ENCODE results near the gene PRRT4. TPM values are rescaled to one million over a fixed set of nuclear protein-coding genes. Genes with fewer than 3 reads are reported as not detected.

The PRRT4 gene
- polyA plus RNA-seq, 3 donors, result 1.1 to 1.3 (median 1.2) TPM

- DNase-seq, result no peak
These were observed 34.9 kb upstream of the PRRT4 start for GRCh38 chr7:128396357-128396756.

DNA sequence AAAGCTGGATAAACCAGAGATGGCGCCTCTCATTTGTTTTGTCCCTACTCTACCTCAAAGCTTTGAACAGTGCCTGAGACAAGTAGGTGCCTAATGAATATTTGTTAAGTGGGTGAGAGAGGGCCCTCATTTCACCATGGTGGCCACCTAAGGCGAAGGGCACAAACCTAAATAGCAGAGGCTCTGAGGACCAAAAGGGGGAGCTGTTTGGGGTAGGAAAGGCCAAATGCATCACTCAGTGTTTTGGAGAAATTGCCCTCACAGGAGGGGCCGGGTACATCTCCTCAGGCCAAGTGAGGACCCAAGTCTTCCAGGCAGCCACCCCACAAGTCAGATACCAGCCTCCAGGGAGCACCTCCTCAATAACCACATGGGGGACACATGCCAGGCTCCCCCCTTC is 34.3 kb upstream of the PRRT4 start:
- DNase-seq, result no peak

DNA sequence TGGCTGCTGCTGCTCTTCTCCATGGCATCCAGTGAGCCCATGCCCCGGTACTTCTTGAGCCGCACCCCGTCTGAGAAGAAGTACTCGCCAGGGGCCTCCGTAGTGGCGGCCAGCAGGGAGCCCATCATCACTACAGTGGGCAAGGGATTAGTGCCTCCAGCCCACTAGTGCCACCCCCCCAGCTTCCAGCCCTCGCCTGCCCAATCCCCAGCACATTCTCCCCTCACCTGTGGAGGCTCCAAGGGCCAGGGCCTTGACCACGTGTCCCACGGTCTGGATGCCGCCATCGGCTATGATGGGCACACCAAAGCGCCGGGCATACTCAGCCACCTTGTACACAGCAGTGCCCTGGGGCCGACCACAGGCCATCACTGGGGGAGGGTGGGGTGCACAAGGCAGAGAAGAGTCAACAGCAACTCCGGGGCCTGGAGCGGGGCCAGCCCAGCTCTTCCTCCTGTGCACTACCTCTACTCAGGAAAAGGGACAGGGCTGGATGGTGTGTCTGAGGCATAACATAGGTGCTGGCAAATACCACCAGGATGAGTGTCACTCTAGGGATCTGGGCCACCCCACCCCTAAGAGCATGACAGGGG is 33.5 kb upstream of the PRRT4 start:
- no peak for DNase-seq

DNA sequence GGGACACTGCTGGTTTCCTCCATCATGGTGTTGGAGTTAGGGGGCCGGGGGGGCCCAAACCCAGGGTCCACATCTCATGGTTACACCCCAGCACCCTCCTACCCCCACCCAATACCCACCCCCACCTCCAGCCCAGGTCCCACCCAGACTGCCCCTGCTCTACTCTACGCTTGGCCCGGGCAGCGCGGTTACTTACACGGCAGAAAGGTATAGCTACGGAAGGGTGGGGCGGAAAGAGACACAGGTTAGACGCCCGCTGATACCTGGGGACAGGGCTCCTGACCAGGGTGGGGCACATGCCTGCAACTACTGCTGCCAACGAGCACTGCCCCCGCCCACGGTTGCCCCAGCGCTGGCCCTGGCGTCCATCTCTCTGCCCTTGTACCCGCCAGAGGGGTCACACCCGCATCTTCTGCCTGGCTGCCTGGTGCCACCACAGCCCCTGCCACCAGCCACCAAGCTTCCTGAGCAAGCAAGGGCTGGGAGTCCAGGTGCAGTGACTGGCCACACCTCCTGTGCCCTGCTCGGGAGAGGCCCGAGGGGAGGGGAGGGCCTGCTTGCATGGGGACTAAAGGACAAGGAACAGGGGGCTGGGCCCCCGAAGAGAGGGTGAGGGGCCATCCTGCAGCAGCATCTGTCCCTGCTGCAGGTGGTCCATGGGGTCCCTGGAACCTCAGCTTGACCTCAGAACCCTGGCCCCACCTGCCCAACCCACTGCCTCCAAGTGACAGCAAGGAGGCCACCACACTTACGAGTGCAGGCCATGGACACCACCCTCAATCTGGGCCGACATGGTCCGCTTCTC is 32.2 kb upstream of the PRRT4 start:
- no peak for DNase-seq

DNA sequence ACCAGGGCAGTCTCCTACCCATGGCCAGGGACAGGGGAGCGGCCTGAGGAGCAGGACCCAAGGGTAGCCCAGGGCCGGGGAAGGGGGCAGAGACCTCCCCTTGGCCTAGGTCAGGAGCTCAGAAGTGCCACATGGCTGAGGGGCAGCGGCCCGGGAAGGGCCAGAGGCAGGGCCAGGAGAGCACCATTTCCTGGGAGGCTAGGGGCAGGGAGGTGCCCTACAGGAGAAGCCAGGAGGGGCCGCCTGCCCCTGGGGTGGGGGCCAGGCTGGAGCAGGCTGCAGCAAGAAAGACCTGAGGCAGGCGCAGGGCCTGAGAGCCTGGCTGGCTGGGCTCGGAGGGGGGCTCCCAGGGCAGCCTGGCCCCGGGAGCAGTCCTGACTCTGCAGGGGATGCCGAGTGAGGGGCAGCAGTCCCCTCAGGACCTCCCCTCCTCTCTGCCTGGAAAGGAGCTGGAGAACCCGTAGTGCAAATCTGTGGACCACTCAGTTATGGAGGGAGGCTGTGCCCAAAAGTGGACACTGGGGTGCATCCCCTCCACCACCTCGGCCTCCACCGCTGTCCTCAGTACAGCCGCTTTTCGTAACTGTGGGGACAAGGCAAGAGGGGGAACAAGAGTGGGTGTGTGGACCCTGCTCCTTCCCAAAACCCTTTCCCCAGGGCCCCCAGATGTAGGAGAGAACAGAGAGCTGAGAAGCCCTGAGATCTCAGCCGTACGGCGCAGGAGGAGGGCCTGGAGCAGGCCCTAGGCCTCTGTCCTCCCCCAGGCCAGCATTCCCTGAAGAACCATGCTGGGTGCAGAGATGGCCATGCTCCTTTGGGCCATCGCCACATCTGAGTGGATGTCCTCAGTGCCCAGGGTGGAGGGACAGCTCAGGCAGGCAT is 31.2 kb upstream of the PRRT4 start:
- no peak for DNase-seq

- no peak for DNase-seq
These were observed 30.3 kb upstream of the PRRT4 start for GRCh38 chr7:128391805-128392204.

DNA sequence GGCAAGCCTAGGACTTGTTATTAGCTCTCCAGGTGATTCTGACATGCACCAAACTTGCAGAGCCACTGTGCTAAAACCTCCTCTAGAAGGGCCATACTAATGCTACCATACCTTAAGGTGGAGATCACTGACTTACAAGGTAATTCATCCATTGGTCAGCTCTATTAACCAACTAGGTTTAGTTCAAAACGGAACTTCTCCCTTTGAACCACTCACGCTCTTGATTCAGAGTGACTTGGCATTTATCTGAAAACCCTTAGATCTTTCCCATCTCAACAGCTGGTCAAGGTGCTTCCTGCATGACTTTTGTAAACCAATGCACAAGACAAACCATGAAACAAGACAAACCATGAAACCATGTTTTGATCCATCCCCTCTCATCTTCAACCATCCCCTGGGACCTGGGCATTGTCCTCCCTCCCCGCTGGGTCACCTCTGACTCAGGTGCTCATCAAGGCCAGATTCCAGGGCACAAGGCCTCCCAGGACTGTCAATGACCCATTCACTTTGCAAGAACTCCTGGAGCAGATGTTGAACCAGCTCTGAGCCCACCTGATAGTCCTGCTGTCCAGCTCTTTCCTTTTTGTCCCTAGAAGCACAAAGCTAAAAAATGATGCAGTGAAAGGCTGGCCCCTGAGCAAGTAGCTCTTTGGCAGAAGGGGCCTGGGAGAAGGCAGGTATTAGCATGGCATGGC is 29.5 kb upstream of the PRRT4 start:
- DNase-seq, result no peak

DNA sequence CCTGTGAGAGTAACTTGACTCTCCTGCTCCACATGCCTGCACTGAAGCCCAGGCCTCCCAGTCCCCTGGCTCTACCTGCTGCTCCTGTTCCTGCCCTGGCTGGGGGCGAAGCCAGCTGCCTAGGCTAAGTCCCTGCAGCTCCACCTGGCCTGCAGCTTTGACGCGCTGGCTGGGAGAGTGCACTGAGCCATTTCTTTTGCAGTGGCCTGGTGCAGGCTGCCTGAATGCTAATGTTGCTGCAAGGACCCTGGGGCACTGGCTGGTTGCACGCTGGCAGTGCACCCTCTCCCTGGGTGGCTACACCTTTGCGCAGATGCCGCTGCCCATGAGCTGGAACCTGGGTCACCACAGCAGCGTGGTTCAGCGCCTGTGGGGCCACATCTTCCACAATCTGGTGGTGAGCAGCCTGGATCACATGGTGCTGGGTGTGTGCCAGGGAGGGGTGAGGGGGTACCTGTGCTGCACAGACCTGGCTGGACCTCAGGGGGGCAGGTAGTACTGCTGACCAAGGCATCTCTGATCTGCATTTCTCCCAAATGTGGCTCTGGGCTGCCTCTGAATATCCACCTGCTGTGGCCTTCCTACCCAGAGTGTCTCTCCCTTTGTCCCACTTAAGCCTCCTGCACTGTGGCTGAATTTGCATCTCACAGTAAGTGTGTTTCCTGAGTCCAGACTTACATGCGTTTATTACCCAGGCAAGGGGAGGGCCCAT is 28.3 kb upstream of the PRRT4 start:
- DNase-seq, result no peak

DNA sequence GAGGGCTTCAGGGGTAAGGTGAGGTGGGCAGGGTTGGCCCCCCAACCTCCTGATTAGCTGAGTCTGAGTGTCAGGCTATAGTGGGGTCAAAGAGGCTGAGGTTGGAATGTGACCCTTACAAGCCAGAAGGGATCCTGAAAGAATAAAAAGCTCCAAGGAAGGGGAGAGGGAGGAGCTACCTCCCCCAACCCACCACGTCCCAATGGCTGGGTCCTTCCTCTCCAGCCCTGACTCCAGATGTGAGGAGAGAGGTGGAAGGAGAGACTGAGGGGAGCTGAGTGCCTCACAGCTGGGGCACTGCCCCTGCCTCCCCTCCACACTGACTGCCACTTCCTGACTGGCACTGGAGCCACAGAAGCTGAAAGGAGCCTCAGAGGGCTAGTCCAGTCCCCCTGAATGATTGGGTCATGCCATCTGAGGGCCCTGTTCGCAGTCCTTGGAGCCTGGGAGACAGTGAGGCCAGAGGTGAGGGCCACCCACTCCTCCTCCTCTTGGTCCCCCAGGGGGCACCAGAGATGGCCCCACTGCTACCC is 27.7 kb upstream of the PRRT4 start:
- DNase-seq, result no peak

DNA sequence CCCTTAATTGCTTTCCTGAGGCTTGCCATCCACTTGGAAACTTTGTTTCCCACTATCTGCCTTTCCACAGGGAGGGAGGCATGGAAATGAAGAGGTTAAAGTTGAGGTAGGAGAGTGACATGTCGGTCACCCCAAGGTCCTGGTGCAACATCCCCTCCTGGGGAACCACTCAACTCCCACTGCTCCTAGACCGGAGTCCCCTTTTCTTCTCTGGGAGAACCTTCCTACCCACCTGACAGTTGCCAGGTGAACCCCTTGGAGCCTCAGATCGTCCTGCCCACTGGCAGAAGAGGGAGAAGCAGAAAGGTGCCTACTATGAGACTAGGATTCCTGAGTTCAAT is 26.6 kb upstream of the PRRT4 start:
- DNase-seq, result no peak

GRCh38 chr7:128387216-128388144 is 26.0 kb upstream of the PRRT4 start:
- DNase-seq, result peak; percentile 71

- DNase-seq, result no peak
These were observed 24.8 kb upstream of the PRRT4 start for GRCh38 chr7:128385988-128386925.

GRCh38 chr7:128384726-128385125 is 23.2 kb upstream of the PRRT4 start:
- no peak for DNase-seq

DNA sequence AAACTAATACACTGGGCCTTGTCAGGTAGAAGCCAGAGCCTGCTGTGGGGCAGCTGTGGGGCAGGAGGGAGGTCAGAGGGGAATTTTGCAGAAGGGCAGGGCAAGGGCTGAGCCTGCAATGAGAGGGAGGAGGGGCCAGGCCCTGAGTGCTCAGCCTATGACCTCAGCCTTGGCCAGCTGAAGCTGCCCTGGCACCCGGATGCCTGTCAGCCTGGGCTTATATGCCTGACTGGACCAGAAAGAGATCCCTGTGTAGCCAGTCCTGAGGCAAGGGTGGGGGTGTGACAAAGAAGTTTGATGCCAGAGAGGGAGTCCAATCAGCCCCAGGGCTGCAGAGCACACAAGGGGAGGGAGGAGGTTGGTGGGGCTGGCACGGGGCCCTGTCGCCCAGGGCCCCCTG is 22.3 kb upstream of the PRRT4 start:
- no peak for DNase-seq

DNA sequence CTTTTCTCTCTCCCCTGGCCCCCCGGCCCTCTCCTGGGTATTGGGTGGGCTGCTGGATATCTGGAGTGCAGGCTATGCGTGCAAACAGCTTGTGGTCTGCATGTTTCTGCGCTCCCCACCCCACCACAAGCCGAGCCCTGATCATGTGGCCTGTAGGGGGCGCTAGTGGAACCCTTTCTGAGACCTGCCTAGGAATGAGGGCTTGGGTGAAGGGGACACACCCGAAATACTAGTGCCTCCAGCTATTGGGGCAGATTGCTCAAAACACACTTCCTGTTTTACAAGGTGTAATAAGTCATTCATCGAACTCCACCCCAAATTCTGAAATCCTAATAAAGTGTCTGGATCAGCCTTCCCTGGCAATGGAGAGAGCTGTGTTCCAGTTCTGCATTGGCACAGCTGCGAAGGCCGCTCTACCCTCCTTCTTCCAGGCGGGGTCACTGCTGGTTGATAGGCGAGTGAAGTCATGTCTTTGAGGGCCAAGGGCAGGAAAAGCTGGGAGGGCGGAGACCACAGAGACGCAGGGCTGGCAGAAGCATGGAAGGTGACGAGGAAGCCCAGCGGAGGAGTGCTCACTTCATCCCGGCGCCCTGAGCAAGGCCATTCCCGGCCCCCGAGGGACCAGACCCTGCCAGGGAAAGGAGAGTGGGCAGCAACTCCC is 19.8 kb upstream of the PRRT4 start:
- no peak for DNase-seq

DNA sequence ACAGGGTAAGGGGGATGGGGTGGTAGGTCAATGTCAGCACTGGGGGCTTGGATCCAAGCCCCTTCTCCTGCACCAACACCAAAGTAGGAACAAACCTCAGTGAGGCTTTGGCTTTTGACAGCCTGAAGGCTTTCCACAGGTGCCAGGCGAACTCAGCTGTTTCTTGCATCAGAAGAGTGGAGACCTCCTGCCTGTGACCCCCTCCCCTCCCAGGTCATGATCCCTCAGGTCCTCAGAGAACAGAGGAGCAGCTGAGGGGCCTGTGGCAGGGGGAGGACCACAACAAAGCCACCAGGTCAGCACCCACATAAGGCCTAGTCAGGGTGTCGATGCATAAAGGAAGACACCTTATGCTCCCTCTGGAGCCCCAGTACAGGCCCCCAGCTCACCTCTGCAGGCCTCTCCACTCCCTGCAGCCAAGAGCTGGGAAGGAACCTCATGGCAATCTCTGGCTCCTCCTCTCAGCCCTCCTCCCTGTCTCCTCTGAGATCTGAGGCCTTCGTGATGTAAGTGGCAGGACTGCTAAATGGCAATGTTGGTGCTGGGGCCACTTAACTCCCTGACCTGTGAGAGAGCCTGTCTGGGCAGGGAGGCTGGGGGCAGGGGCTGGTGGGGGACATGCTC is 19.1 kb upstream of the PRRT4 start:
- DNase-seq, result no peak

- DNase-seq, result no peak
These were observed 18.5 kb upstream of the PRRT4 start for GRCh38 chr7:128379900-128380479.

DNA sequence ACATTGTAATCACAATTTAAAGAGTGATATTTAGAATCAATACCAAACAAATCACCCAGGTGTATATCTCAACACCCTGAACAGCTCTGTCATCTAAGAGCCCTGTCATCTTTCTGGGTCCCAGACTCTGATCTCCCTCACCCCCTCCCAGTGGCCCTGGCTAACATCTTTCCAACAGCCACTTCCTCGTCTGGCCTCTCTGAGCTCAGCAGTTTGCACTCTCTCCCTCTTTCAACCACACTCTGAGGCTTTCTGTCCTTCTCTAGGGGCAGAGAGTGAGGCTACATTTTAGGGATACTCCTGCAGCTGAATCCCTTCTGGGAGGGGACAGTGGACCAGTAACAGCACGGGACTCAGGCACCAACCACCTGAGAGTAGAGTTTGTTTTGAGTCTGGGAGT is 17.1 kb upstream of the PRRT4 start:
- DNase-seq, result no peak

Measured in renal pelvis (tissue), 4 donors.